ENCODE results near the gene OLFM1.
"Not testable (repeated sequence)": the region's sequence is repeated elsewhere in the genome, so short reads cannot be mapped to it uniquely, and the experiment has no call there.

Gene OLFM1

DNA sequence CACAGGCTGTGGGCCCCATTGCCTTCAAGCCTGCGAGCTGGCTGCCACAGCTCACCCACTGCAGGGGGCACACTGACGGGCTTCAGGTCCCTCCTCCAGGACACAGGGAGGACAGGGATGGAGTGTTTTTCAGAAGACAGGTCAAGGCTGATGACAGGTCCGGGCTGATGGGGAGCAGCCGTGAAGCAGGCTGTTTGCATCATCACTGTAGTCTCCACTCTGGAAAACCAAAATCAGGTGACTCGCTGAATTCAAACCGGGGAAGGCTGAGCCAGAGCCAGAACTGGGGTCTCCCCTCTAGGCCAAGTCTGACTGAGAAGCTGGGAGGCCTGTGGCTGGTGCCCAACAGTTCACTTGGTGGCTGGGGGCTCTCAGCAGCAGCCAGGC lies 48.5 kb downstream of the OLFM1 start:
- no peak for DNase-seq

GRCh38 chr9:135136481-135136880 lies 49.0 kb downstream of the OLFM1 start:
- DNase-seq, result no peak

DNA sequence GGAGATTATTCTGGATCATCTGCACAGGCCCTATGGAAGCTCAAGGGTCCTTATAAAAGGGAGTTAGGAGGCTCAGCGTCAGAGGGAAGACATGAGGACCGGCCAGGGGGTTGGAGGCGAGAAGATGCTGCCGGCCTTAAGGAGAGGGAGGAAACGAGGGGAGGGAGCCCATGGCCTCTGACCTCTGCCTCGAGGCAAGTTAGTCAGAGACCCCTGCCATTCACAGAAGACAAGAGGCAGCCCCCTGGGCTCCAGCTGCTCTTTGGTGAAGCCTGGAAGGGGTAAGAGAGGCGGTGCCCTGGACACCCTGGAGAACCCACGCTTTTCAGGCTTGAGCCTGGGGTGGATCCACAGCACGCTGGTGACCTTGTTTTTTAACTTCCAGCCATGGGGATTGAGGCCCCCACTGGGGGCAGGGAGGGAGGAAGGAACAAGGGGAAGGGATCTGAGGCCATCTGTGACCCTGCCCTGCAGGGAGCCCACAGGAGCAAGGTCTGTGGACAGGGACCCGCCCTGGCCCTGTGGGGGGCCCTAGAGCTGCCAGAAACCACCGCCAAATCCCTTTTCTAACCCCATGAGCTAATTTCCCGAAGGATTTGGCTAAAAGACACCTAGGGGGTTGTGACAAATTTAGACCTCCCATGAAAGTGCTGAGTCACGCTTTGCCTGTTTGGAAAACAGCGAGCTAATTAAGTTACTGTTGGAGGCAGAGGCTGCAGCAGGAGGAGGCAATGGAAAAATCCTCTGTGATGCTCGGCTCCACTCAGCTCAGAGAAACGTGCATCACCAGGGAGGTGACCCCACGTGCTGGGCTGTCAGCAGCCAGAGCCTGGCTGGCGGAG lies 49.7 kb downstream of the OLFM1 start:
- no peak for DNase-seq

DNA sequence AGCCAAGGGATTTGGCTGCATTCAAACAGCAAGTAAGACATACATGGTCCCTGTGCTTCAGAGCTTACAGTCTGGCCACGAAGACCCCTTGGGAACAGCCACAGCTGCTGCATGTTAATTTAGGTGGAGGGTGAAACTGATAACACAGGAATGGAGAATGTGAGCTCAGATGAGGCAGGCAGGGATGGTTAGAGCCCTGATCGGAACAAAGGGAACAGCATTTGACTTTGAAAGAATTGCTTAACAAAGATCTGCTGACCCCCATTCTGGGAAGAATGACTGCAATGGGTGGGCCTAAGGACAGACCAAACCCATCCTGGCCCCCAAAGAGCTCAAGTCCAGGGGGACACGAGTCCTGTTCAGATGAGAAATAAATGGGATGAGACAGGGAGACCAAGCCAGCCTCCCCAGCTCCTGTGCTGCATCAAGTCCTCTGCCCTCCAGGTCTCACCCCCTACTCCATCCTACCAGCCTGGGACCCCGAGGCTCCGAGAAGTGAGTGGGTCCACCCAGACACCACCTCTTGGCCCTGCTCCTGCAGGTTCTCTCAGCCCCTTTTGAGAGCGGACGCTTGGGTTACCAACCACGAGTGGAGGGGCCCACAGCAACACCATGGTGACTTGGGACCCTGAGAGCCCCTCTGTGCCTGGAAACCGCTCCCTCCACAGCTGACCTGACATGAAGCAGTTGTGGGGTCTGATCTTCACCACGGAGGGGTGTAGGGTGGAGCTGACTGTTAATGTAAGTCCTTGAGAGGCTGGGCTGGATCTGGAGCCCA lies 50.8 kb downstream of the OLFM1 start:
- no peak for DNase-seq

GRCh38 chr9:135139366-135139959 lies 52.0 kb downstream of the OLFM1 start:
- DNase-seq, result no peak

GRCh38 chr9:135141183-135141774 lies 53.8 kb downstream of the OLFM1 start:
- no peak for DNase-seq

GRCh38 chr9:135144581-135145170 lies 57.2 kb downstream of the OLFM1 start:
- DNase-seq, result no peak

GRCh38 chr9:135145312-135145711 lies 57.8 kb downstream of the OLFM1 start:
- no peak for DNase-seq

DNA sequence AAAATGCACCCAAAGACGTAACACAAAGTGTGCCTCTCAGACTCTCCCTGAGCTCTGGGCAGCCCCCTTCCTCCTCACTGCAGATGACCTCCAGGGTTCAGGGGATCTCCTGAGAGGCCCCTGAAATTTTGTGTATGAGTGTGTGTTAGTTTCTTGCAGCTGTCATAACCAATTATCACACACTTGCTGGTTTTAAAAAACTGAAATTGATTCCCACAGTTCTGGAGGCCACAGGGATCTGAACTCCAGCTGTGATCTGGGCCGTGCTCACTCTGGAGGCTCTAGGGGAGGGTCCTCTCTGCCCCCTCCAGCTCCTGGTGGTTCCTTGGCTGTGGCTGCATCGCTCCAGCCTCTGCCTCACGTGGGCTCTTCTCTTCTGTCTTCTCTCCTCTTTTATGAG lies 58.8 kb downstream of the OLFM1 start:
- no peak for DNase-seq

GRCh38 chr9:135146766-135147473 lies 59.5 kb downstream of the OLFM1 start:
- no peak for DNase-seq

DNA sequence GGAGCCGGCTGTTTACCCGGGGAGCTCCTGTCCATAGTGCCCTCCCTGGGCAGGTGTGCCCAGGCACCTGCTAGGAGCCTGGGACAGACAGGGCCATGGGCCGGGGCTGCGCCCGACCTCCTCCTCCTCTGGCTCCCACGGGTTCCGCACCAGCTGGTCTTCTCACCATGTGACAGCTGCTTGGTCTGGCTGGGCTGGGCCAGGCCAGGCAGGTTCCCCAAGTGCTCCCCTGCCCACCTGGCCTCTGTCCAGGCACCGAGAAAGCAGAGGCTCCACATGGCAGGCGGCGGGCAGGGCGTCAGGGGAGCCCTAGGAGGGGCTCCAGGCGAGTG lies 60.0 kb downstream of the OLFM1 start:
- no peak for DNase-seq

DNA sequence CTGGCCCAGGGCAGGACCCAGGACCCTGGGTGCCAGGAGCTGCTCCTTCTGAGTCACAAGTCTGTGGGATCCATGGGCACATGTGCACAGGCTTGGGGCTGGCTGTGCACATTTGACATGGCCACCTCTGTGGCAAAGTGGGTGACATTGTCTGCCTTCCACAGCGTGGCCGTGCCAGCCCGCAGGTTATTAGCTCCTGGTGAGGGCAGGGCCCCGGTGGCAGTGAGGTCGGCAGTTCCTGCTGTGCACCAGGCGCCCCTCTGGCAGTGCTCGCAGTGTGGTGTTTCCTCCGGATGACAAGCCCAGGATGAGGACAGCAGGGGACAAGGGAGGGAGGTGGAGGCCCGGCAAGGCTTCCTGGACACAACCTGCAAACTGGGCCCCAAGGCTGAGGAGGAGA lies 60.5 kb downstream of the OLFM1 start:
- DNase-seq, result no peak

GRCh38 chr9:135148386-135148785 lies 60.9 kb downstream of the OLFM1 start:
- no peak for DNase-seq

DNA sequence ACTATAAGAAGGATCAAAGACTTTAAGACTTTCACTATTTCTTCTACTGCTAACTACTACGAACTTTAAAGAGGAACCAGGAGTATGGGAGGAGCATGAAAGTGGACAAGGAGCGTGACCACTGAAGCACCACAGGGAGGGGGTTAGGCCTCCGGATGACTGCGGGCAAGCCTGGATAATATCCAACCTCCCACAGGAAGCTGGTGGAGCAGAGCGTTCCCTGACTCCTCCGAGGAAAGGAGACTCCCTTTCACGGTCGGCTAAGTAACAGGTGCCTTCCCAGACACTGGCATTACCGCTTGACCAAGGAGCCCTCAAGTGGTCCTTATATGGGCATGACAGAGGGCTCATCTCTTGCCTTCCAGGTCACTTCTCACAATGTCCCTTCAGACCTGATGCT lies 62.4 kb downstream of the OLFM1 start:
- DNase-seq, result not testable (repeated sequence)

GRCh38 chr9:135150981-135151380 lies 63.5 kb downstream of the OLFM1 start:
- DNase-seq, result no peak

GRCh38 chr9:135151757-135152613 lies 64.5 kb downstream of the OLFM1 start:
- no peak for DNase-seq

DNA sequence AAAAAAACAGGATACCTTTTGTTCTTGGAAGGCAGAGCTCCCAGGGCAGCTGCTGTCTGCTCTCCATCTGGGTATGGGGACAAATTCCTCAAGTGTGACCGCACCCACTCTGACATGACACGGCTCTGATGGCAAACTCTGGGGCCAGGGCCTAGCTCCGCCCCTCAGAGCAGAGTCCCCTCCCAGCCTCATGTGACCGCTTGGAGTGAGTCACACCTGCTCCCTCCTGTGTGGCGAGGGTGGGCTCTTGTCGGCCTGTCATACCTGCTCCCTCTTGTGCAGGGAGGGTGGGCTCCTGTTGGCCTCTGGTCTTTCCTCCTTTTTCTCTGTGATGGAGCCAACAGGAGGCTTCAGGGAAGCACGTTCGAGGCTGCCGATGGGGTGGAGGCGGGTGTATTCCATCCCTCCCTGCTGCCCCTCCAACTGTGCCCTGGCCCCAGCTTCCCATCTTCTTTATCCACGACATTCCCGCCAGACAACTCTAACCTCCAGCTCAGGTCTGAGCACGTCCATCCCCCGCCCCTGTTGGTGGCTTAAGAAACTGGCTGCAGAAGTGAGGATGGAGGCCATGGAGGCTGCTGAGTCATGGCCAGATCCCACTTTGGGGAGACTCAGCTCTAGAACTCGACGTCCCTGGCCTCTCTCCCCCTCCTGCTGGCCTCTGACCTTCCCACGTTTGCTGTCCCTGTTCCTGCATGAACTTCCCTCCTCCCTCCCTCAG lies 65.3 kb downstream of the OLFM1 start:
- no peak for DNase-seq

DNA sequence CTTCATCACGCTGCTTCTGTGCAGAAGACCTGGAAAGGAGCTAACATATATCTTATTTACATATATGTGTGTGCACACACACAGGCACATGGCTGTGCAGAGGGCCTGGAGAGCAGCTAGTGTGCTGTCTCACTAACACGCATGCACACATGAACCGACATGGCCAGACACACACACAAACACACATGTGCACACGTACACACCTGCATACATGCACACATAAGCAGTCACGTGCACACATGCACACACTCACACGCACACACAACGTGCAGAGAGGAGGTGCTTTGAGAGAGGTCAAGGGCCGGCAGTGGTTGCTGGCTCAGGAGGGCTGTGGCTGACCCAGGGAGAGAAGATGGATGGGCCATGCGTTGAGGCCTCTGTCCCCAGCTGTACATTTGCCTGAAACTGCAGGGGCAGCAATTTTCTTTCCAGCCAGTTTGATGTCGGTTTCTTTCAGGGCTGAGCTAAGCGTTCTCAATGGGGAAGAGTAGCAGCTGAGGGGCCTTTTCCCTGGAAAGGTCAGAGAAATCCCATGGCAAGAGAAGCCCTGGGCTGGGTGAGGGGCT lies 66.7 kb downstream of the OLFM1 start:
- DNase-seq, result no peak

DNA sequence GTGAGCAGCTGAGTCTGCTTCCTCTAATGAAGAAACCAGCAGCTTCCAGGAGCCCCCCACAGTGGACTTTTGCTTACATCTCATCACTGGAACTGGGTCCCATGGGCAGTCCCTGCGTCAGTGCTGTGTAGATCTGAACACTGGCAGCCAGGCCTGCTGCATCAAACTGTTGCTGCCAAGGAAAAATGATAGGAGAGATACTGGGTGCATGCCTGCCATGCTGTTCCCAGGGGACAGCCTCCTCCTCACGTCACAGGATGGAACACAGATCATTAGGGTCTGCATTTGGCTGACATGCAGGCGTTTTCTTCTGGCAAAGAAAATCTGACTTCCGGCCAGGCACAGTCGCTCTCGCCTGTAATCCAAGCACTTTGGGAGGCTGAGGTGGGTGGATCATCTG lies 67.9 kb downstream of the OLFM1 start:
- no peak for DNase-seq
